ENCODE measurements around the gene SPON1.

SPON1 gene

DNA sequence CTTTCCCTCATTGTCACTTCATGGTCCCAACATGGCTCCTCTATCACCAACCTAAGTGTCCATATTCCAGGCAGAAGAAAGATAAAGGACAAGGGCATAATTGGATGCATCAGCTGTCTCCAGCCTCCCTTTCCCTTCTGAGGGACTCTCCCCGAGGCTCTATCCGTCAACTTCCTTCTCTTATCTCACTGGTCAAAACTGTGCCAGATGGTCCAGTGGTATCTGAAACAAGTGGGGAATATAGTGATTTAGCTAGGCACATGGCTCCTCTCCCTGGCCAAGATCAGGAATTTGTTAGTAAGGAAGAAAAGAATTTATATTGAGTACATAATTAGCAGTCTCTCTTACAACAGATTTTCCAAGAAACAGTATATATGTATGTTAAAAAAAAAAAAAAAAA is 12.6 kb upstream of the SPON1 start:
- Histone ChIP-seq H3K9me2 (replicated peaks; ENCODE audit: insufficient read depth, low read length) (no peaks in the 10 kb centered on the region), H3K36me3 (ENCODE audit: low read length) (no peaks in the 10 kb centered on the region), H3F3A (ENCODE audit: insufficient read depth) (no peaks in the 10 kb centered on the region), H3K9me3 (ENCODE audit: insufficient read depth, low read length) (no peaks in the 10 kb centered on the region), H3K4me3 (ENCODE audit: insufficient read depth, low read length, poor library complexity, severe bottlenecking) (no peak overlapping the region), H4K20me1 (ENCODE audit: low read depth, low read length) (no peaks in the 10 kb centered on the region), H3K79me2 (ENCODE audit: insufficient read depth, low read length) (no peaks in the 10 kb centered on the region), H3K9ac (ENCODE audit: low read length) (no peak overlapping the region), H3K27me3 (ENCODE audit: low read length) (no peaks in the 10 kb centered on the region), H3K27ac (ENCODE audit: low read depth, low read length) (no peak overlapping the region), H3K4me2 (ENCODE audit: low read depth, low read length, poor library complexity, severe bottlenecking) (no peak overlapping the region), H2AFZ (ENCODE audit: low read depth, low read length, severe bottlenecking) (no peak overlapping the region)
- no peak for TF ChIP-seq EZH2phosphoT487 (conservative IDR thresholded peaks at IDR 0.05; ENCODE audit: low read length)
- TF ChIP-seq, protein P1, sequence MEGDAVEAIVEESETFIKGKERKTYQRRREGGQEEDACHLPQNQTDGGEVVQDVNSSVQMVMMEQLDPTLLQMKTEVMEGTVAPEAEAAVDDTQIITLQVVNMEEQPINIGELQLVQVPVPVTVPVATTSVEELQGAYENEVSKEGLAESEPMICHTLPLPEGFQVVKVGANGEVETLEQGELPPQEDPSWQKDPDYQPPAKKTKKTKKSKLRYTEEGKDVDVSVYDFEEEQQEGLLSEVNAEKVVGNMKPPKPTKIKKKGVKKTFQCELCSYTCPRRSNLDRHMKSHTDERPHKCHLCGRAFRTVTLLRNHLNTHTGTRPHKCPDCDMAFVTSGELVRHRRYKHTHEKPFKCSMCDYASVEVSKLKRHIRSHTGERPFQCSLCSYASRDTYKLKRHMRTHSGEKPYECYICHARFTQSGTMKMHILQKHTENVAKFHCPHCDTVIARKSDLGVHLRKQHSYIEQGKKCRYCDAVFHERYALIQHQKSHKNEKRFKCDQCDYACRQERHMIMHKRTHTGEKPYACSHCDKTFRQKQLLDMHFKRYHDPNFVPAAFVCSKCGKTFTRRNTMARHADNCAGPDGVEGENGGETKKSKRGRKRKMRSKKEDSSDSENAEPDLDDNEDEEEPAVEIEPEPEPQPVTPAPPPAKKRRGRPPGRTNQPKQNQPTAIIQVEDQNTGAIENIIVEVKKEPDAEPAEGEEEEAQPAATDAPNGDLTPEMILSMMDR (IDR thresholded peaks at IDR 0.05; ENCODE audit: insufficient read depth, low read length, poor library complexity, severe bottlenecking) = no peak

DNA sequence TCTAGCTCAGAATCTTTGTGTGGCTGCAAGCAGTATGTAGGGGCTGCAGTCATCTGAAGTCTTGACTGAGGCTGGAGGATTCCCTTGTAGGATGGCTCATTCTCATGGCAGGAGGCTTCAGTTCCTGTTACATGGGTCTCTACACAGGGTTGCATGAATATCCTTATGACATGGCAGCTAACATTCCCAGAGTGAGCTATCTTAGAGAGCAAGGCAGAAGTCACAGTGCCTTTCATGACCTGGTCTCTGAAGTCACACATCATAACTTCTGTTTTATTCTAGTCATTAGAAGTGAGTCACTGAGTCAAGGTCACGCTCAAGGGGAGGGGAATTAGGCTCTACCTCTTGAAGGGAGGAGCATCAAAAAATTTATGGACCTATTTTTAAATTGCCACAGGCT is 10.3 kb upstream of the SPON1 start:
- Histone ChIP-seq H3K9ac (ENCODE audit: low read length) (no peak overlapping the region), H3K27me3 (ENCODE audit: low read length) (no peaks in the 10 kb centered on the region), H3K9me3 (ENCODE audit: insufficient read depth, low read length) (no peaks in the 10 kb centered on the region), H2AFZ (ENCODE audit: low read depth, low read length, severe bottlenecking) (no peak overlapping the region), H3K36me3 (ENCODE audit: low read length) (no peaks in the 10 kb centered on the region), H3K4me3 (ENCODE audit: insufficient read depth, low read length, poor library complexity, severe bottlenecking) (no peak overlapping the region), H3K79me2 (ENCODE audit: insufficient read depth, low read length) (no peaks in the 10 kb centered on the region), H4K20me1 (ENCODE audit: low read depth, low read length) (no peaks in the 10 kb centered on the region), H3K4me2 (ENCODE audit: low read depth, low read length, poor library complexity, severe bottlenecking) (no peak overlapping the region), H3F3A (ENCODE audit: insufficient read depth) (no peaks in the 10 kb centered on the region), H3K27ac (ENCODE audit: low read depth, low read length) (no peak overlapping the region), H3K9me2 (replicated peaks; ENCODE audit: insufficient read depth, low read length) (no peaks in the 10 kb centered on the region)
- TF ChIP-seq, protein P1 (IDR thresholded peaks at IDR 0.05; ENCODE audit: insufficient read depth, low read length, poor library complexity, severe bottlenecking) = no peak

DNA sequence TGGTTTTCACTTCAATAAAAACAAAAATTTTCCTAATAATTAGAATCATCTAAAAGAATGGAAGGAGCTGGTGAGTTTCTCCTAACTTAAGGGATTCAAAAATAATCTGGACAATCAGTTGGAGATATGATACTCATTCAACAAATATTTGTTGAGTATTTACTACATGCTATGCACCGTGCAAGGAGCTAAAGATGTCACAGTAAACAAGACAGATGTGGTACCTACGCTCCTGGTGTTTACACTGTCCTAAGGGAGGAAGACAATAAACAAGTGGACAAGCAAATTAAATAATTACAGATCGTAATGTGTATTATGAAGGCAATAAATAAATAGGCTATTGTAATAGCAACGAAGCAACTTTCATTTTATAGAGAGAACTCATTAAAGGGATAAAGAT is 9.9 kb upstream of the SPON1 start:
- TF ChIP-seq, protein P1 (IDR thresholded peaks at IDR 0.05; ENCODE audit: insufficient read depth, low read length, poor library complexity, severe bottlenecking) = no peak
- TF ChIP-seq EZH2phosphoT487 (conservative IDR thresholded peaks at IDR 0.05; ENCODE audit: low read length) = no peak
- Histone ChIP-seq H3K9me3 (ENCODE audit: insufficient read depth, low read length) (no peaks in the 10 kb centered on the region), H3K27ac (ENCODE audit: low read depth, low read length) (no peak overlapping the region), H3K4me2 (ENCODE audit: low read depth, low read length, poor library complexity, severe bottlenecking) (no peak overlapping the region), H3F3A (ENCODE audit: insufficient read depth) (no peaks in the 10 kb centered on the region), H3K27me3 (ENCODE audit: low read length) (no peaks in the 10 kb centered on the region), H3K4me3 (ENCODE audit: insufficient read depth, low read length, poor library complexity, severe bottlenecking) (no peak overlapping the region), H3K9ac (ENCODE audit: low read length) (no peak overlapping the region), H3K9me2 (replicated peaks; ENCODE audit: insufficient read depth, low read length) (no peaks in the 10 kb centered on the region), H3K79me2 (ENCODE audit: insufficient read depth, low read length) (no peaks in the 10 kb centered on the region), H4K20me1 (ENCODE audit: low read depth, low read length) (no peaks in the 10 kb centered on the region), H3K36me3 (ENCODE audit: low read length) (no peaks in the 10 kb centered on the region), H2AFZ (ENCODE audit: low read depth, low read length, severe bottlenecking) (no peak overlapping the region)

DNA sequence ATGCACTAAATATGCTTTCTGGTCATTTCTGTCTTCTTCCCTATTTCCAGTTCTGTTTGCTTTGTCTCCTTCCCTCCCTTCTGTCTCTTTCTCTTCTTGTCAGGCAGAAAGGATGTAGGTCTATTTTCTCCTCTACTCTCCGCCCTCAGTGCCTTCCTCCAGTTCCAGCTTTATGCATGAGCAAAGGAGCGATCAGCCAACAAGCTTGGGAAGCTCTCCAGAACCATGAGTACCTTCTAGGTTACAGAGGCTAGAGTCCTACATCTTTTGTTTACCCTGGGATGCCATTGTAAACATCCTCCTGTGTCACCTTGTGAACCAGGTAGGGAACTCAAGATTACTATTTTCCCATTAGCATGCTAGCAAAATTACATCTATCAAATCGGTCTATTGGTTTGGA is 7.9 kb upstream of the SPON1 start:
- H3K27me3 ChIP-seq (ENCODE audit: low read length) = no peaks in the 10 kb centered on the region
- no peaks in the 10 kb centered on the region for H4K20me1 ChIP-seq (ENCODE audit: low read depth, low read length)
- H3K9ac ChIP-seq (ENCODE audit: low read length) = no peak overlapping the region
- no peaks in the 10 kb centered on the region for H3K79me2 ChIP-seq (ENCODE audit: insufficient read depth, low read length)
- H2AFZ ChIP-seq (ENCODE audit: low read depth, low read length, severe bottlenecking) = no peak overlapping the region
- no peak overlapping the region for H3K4me2 ChIP-seq (ENCODE audit: low read depth, low read length, poor library complexity, severe bottlenecking)
- H3K9me3 ChIP-seq (ENCODE audit: insufficient read depth, low read length) = no peaks in the 10 kb centered on the region
- no peaks in the 10 kb centered on the region for H3F3A ChIP-seq (ENCODE audit: insufficient read depth)
- H3K36me3 ChIP-seq (ENCODE audit: low read length) = no peaks in the 10 kb centered on the region
- H3K27ac ChIP-seq (ENCODE audit: low read depth, low read length) = no peak overlapping the region
- 0 out of 2 replicates have a peak, but pooled peaks have one; percentile 61 for TF ChIP-seq EZH2phosphoT487 (conservative IDR thresholded peaks at IDR 0.05; ENCODE audit: low read length)
- TF ChIP-seq, protein P1 (IDR thresholded peaks at IDR 0.05; ENCODE audit: insufficient read depth, low read length, poor library complexity, severe bottlenecking) = no peak
- no peaks in the 10 kb centered on the region for H3K9me2 ChIP-seq (replicated peaks; ENCODE audit: insufficient read depth, low read length)
- no peak overlapping the region for H3K4me3 ChIP-seq (ENCODE audit: insufficient read depth, low read length, poor library complexity, severe bottlenecking)
